GM21528 (cell line): Measurements from ENCODE around the gene KCNG2.

Source experiments
- ATAC-seq: cut with Tn5 transposase; IDR thresholded peaks from one replicate; pipeline ENCODE4 v1.9.1; 2021; ENCODE audit warnings: mild to moderate bottlenecking, moderate library complexity; ENCODE audit not compliant: unreplicated experiment, low FRiP score

The KCNG2 gene

DNA sequence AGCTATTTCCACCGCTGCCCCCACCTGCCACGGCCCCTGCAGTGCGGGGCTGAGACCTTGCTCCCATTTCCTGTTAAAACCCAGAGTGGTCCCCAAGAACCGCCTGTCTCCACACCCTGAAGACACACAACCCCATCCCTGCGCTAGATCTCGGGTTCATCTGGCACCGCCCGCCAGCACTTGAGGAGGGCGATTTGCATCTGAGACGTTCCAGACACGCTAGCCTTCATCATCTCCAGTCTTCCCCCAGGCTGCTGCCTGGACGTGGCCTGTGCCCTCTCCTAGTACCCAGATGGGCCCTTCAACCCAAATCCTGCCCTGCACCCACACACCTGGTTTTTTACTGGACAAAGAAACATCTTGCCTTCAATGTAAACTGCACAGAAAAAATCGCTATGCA lies 103.9 kb downstream of the KCNG2 start:
- ATAC-seq, result no peak

DNA sequence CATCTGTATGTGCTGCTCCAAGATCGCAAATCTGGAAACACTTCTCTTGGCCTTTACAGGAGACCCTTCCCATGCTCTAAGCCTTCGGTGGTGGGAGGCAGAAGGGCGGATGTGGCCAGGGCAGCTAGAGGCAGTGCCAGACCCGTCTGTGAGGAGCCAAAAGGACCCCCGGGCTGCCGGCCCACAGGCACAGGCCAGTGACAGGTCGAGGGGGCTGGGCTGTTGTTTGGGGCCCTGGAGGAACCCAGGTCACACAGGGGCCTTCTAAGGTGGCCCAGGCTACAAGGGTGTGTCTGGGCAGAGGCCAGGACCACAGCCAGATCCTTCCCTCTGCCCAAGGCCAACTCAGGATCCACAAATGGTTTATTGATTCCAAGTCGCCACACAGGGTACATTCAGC lies 104.3 kb downstream of the KCNG2 start:
- no peak for ATAC-seq

DNA sequence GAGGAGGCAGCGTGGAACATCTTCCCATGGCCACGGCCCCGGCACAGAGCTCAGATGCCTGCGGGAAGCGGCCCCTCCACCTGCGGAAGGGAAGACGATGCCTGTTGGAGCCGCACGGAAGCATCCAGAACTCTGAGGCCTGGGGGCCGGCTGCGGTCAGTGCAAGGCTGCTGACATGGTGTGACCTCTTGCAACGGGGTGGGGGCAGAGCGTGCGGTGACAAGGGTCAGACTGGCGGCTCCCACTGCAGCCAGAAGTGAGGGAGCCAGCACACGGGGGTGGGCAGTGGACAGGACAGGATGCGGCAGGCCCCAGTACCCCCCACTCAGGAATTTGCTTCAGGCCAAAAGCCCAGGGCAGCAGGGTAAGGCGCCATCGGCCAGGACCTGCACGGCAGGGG lies 104.9 kb downstream of the KCNG2 start:
- ATAC-seq, result no peak

DNA sequence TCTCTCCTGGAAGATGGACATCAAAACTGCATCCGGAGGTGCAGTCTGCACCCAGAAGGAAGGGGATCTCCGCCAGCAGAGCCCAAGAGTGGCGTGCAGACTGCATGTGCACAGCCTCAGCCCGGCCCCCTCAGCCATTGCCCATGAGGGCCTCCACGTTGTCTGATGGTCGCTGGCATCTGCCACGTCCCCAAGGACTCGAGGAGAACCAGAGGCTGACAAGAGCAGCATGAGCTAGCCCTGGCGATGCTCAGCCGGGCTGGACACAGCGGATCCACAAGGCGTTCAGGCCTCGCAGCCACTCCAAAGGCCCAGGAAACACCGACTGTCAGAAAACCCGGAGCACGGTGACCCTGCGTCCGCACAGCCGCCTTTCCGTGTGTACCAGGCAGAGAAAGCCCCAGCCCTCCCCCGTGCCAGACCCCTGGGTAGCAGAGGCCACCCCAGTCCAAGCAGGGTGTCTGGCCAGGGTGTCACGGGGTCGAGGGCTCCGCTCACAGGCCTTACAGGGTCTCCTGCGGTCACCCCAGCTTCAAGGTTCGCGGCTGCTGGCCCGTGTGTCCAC lies 105.4 kb downstream of the KCNG2 start:
- ATAC-seq, result no peak

DNA sequence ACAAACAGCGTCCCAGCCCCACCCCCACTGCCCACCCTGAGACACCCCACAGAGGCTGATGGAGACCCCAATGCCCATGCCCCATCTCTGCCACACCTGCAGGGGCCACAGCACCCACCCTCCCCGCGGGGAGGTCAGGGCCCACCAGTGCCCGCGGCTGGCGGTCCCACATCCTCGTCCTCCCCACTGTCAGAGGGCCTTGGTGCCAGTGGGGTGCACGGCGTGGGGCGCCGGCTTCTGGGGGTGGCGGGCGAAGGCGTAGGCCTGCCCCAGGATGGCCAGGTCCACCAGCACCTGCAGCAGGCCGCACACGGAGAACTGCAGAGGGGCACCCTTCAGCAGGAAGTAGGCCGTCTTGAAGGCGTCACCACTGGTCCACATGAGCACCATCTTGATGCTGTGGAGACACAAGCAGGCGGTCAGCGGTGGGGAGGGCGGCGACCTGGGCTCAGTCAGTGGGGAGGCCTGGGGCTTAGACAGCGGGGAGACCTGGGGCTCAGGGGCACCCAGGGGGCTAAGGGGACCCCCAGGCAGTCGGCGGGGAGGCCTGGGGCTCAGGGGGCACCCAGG lies 106.1 kb downstream of the KCNG2 start:
- no peak for ATAC-seq

DNA sequence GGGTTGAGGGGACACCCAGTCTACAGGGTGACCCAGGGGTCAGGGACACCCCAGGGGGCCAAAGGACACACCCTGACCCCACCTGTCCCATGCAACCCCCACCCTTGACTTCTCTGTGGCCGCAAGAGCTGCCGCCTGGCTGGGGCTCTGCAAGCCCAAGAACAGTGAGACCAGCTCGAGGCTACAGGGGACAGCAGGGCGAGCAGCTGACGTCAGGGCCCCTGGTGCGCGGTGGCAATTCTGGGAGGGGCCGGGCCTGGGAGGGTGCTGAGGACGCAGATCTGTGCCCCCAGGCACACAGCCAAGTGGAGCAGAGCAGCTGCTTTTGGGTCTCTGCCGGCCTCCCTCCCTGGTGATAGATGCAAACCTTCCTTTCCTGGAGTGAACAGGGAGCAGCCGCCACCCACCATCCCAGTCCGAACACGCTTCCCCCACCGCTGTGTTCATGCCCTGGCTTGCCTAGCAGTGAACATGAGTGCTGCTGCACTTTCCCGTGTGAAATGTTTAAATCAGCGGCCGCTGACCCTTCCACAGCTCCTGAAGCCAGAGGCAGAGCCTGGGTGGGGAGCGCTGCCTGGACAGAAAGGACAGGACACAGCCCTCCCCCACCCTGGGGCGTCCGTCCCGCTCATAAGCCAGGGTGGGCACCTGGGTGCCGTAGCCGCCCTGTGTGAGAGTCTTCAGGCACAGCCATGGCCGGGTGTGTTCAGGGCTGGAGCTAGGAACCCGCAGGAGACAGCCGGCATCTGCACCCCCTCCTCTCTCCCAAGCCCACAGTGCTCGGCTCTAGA lies 106.8 kb downstream of the KCNG2 start:
- ATAC-seq, result no peak

DNA sequence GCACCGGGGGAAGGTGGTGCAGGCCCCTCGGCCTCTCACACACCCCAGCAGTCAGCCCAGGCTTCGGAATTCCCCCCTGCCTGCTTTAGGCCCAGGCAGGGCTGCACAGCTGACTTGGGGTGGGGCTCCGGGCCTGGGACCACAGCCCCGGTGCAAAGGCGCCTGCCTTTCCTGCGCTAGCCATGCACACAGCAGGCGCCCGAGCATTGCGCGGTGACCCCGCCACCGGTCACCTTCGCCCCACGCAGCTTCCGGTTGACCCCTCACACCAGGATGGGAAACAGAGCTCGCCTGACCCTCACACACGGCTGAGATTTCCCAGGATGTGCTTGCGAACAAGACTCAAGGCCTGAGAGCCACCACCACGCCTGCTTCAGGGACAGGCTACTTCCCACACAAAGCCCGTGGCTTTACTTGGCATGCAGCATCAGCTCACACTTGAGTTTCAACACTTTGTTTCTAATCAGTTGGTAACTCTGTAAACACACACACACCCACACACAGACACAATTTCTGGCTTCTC lies 107.7 kb downstream of the KCNG2 start:
- no peak for ATAC-seq

DNA sequence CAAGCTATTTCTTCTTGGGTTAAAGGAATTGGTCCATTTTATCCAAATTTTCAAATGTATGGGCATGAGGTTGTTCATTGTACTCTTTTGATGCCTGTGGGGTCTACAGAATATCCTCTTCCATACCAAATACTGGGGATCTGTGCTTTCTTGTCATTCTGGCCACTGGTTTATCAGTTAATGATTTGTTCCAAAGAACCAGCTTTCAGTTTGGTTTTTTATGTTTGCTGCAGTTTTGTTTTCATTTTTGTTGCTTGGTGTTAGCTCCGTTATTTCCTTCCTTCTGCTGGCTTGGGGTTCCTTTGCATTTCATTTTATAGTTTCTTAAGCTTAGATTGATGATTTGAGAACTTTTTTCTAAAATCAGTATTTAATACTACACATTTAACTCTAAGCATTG lies 108.3 kb downstream of the KCNG2 start:
- no peak for ATAC-seq

DNA sequence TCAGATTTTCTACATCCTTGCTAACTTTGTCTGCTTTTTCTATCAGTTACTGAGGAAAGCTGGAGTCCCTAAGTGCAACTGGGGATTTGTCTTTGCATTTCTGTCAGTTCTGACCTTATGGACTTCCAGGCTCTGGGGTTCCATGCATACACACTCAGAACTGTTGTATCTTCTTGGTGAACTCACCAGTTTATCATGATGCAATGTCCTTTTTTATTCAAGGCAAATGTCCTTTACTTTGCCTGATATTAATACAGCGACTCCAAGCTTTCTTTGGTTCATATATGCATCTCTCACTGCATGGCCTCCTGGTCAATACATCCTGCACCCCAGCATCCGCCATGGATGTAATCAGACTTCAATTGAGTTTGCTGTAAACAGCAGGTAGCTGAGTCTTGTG lies 109.0 kb downstream of the KCNG2 start:
- no peak for ATAC-seq

DNA sequence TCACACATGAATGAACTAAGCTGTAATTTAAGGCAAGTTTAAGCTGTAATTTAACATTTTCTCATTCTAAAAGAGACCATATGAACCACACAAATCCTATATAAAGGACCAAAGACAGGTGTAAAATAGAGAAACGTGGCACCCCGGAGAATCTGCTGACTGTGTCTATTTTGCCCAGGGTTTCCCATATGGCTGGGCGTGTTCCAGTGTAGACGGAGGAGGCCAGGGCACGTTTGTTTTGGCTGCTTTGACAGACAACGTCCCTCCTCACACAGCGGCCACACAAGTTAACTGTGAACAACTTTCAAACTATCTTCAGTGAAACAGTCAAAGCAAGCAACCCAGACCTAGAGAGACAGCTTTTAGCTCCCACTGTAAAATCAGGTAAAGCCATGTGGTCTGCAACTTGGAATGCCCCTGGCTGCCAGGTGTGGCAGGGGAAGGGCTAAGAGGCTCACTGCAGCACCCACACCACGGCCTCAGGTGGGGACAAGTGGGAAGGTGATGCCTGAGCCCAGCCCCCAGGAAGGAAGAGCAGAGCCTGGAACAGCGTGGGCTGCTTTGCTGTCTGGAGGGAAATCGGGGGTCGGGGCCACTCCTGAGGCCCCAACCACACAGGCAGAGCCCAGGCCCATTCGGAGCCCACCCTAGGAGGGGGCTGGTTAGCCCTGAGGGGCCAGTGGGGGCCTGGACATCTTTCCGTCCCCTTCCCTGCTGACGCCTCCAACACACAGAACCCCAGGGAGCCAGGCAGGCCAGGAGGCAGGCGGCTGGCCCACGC lies 113.0 kb downstream of the KCNG2 start:
- ATAC-seq, result no peak

DNA sequence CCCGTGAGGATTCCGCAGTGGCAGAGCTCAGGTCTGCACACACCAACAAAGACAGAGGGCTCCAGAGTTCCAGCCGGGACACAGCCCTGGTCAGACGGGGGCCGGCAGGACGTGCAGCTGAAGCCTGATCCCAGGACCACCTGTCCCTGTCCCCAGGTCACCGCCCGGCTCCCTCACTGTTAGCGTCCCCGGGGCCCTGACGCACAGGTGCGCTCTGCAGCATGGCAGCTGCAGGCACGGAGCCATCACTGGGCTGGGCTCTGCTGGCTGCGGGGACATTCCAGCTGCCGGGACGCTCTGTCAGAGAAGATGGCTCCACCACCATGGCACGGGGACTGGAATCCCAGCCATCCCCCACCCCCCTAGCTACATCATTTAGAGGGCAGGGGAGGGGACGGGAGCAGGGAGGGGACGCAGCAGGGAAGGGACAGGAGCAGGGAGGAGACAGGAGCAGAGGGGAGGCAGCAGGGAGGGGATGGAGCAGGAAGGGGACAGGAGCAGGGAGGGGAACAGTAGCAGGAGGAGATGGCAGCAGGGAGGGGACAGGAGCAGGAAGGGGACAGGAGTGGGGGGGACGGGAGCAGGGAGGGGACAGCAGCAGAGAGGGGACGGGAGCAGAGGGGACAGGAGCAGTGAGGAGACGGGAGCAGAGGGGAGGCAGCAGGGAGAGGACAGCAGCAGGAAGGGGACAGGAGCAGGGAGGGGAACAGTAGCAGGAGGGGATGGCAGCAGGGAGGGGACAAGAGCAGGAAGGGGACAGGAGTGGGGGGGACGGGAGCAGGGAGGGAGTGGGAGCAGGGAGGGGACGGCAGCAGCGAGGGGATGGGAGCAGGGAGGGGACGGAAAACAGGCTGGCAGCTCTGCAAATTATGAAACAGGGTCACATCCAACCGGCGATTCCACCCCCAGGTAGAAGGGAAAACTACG lies 113.9 kb downstream of the KCNG2 start:
- ATAC-seq, result no peak

DNA sequence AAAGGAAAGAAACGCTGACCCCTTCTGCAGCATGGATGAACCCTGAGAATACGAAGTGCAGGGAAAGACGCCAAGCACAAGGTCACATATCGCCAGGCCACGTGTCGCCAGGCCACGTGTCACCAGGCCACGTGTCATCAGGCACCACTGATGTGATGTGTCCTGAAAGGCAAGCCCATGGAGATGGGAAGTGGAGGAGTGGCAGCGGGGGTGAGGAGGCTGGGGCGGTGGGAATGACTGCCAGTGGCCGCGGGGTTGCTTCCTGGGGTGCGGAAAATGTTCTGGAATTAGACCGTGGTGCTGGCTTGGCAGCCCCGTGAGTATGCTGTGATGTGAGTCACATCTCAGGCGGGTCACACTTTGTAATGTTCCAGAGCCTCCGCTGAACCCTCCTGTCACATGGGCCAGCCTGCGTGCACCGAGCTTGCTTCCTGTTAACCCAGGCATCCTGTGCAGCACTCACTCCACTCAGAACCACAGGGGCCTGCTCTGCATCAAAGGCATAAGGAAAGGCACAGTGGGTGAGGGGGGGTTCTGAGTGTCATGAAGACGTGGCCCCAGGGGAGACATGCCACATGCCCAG lies 114.8 kb downstream of the KCNG2 start:
- no peak for ATAC-seq

DNA sequence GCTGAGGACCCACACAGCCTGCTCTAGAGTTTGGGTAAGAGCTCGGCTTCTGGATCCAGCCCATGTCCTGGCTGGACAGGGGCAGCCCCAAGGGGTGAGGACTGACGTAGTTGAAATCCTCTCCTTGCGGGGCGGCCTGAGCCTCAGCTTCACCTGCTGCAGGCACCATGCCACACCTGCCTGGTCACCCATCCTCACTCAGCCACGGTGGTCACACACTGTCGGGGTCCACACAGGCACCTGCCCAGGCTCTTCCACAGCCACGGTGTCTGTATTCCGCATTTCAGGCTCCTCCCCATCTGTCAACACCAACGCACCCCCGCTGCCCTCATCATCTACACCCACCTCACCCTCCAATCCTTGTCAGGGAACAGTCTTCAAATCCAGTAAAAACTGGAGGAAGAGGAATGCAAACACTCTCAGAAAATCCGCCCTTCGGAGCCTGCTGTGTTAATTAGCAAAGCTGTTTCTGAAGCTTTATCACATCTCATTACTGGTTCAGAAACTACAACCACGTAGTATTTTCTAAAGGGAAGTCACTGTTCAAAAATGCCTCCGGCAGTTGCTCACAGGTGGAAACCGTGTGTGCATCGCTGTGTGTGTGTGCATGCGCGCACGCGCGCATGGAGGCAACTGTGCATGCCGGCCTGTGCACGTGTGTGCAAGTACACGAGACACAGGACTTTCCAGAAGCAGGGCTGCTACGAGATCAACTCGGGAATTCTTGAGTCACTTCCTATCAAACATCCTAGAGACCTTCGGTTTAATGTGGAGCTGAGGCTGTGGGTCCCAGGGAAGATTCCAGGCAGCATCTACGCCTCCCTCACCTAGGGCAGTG lies 115.5 kb downstream of the KCNG2 start:
- no peak for ATAC-seq

DNA sequence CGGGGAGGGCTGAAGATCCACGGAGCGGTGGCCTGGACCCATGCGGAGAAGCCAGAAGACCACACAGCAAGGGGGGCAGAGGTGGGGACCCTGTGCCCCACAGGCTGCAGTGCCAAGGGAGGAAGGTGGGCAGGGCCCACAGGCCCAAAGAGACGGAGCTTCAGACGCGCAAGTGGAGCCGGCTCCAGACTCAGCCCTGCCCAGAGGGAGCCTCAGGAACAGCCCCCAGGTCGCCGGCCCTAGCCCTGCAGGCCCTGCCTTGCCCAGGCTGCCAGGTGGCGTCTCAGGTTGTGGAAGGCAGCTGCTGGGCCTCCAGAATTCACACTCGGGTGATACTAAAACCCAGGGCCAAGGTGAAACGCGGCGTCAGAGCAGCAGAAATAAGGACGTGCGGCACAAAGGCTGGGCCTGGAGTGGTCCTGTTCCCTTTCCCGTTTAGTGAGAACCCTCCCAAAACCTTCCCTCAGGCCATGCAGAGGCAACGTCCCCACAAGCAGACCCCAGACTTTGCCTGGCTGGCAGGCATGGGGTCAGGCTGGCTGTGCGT lies 116.9 kb downstream of the KCNG2 start:
- ATAC-seq, result no peak

DNA sequence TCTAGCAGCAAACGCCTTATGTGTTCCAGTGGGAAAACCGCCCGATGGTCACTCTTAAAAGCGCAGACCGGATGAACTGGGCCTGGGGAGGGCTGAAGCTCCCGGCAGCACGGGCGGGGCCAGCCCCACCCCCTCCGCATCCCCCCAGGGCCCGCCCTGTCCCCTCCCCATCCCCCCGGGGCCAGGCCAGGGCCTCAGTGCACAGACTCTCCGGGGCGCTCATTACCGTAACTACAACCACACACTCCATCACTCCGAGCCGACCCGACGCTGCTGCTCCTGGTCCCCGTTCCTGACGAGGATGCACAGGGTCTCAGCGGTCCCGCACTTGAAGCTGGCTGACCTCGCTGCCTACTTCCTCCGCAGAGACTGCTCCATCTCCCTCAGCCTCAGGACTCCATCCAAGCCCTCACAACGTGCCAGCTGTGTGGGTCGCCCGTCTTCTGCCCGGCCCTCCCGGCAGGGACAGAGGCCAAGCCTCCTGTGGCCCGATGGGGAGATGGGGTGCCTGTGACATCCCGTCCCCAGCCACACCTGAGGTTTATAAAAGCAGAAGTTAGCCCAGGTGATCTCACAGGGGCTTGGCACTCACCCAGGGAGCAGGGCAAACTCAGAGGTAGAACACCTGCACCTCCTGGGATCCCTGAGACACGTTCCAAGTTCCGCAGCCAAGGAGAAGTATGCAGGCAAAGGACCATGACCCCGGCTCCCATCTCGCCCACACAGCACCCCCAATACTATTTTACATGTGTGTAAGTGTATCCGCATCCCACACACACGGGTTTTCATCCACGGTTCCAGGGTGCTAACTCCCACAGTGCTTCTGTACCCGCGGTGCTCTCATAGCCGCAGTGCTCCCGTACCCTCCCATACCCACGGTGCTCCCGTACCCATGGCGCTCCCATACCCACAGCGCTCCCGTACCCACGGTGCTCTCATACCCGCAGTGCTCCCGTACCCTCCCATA lies 117.7 kb downstream of the KCNG2 start:
- ATAC-seq, result no peak

DNA sequence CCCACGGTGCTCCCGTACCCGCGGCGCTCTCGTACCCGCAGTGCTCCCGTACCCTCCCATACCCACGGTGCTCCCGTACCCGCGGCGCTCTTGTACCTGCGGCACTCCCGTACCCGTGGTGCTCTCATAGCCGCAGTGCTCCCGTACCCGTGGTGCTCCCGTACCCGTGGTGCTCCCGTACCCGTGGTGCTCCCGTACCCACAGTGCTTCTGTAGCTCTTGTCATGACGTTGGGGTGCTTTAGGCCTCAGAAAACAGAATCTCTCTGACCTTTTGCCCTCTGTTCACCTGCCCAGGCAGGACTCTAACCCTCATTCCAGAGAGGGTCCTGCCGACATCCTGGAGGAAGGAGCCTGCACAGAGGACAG lies 118.4 kb downstream of the KCNG2 start:
- ATAC-seq, result no peak

DNA sequence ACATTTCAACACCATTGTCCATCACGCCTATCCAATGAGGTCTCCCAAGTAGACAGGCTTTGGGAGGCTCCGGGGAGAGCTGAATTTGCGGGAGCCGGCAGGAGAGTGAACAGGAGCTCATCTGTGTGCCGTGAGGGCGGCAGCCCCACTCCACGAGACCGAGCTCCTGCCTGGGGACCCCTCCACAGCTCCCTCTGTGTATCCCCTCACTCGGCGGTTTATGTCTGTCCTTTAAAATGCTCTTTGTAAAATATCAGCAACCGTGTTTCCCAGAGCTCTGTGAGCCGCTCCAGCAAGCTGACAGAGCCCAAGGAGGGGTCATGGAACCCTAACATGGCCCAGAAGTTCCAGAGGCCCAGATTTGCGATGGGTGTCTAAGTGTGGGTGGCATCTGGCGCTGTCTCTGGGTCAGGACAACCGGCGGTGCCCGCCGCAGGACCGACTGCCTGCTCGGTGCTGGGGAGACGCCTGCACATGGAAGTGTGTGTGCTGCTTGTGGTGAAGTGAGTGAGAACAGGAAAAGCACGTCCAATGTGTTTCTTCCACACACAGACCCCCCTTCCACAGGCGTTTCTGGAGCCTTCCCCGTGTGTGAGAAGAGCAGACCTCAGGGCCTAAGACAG lies 118.9 kb downstream of the KCNG2 start:
- ATAC-seq, result no peak
